ENCODE measurements around the gene NR6A1.

The NR6A1 gene

DNA sequence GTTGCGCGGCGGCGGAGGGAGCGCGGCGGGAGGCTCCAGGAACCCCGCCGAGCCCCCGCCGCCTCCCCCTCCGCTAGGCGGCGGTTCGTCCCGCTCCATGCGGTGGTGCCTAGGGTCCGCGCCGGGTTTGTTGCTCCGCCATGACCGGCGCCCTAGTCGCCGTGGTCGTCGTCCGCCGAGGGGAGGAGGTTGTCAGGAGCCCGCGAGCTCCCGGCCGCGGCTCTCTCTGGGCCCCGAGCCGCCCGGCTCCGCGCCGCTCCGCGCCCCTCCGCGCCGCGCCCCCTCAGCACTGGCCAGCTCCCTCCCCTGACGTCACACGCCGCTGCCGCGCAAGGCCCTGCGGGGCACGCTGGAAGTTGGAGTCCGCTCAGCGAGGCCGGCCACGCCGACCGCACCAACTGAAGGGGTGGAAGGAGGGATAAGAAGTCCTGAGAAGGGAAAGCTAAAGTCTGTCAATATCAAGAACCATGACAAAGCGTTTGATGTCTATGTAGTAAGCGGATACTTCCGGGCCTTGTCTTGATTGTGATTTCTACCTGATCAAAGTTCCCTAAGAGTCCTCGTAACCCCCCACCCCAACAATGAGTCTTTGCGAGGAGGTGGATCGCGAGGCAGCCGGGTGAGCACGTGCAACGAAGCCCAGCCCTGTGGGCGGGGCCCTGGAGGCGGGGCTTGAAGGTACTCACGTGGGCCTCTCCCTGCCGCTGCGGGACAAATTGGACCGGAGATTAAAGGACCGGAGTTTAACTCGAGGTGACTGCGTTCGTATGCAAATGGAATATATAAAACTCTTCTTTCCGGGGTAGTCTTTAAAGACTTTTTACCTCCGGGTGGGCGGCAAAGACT lies at the start of gene NR6A1:
NR6A1 (minus strand) TSS at position 291 of the 846 bp plus-strand sequence.
- peak; percentile 61 for DNase-seq

DNA sequence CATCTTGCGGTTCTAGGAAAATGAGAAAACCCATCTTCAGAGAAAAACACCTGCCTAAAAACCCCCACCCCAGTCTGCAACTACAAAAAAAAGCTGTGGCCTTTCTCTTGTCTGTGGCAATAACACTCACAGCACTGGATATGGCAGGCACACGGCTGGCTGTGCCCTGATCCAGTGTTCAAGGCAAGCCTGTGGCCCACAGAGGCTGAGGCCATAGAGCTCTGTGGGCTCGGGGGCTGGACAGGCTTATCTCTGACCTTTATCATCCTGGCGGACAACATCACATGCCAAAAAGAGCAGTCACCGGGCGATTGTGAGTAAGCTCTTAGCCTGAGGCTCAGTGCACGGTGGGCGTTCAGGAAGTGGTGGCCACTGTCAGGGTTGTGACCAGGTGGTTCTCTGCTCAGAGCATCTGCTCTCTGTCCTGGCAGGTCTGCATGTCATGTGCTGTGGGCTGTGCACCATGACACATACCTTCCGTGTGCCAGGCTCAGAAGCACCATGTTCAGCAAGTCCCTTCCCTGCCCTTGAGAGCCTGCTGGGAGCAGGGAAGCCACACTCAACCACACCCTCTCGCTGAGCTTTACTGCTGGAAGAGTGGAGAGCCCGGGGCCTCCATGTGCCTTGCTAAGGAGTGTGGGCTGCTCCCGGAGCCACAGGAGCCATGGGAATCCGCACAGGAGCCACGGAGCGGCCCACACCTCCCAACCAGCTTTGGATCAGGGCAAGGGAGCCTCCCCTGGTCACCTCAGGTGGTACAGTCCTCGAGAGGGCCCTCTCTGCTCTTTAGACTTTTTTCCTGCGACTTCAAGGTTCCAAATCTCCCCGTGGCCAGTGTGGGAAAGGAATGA lies 47.5 kb upstream of the NR6A1 start:
- no peak for DNase-seq

DNA sequence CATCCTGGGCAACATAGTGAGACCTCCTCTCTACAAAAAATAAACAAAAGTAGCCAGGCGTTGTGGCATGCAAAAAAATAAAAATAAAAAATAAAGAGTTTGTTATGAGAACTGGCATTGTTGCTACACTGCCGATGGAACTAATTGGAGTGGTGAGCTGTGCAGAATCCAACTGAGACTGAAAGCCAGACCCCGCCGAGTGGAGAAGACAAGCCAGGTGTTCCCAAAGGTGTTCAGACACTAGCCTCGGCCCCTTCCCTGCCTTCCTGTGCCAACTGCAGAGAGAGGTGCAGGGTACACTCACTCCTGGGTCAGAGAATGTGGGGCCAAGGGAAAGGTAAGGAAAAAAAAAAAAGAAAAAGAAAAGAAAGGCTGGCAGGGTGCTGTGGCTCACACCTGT lies 44.5 kb upstream of the NR6A1 start:
- no peak for DNase-seq

DNA sequence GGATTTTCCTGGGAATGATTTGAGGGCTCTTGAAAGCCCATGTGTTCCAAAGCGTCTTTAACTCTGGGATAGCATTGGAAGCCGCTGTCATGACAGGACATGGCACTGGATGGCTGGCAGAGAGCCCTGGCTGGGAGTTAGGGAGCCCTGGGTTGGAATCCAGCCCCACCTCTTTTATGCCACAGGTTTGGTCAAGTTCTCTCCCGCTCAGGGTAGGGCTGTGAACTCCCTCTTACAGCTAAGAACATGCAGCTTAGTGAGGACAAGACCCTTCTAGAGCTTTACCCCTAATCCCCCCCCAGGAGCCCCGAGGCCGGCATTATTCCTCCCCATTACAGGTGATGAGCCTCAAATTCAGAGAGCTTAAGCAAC lies 43.0 kb upstream of the NR6A1 start:
- no peak for DNase-seq

DNA sequence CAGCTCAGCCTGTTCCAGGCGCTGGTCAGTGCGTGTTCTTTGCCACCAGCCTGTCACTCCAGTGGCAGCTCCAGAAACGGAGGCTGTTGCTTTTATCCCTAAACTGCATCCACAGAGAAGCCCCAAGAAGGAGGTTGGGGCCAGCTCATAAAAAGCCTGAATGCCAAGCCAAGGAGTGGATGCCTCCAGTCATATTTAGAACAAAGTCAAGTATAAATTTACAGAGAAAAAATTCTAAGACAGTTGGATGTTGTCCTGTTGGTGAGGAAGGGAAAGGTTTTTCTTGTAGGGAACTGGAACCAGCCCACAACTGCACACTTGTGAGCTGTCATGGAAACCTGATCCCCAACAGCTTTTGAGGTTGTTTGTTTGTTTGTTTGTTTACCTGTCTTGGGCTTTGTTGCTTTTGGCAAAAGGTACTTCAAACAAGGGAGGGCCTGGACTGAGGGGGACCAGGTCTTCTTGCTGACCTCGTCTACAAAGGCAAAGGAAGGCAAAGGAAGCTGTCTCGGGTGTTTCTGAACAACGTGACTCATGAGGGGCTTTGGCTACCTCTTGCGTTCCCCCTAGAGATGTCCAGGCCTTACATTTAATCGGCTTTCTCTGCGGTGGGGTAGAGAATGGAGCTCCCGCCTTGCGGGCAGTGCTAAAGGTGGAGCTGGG lies 42.5 kb upstream of the NR6A1 start:
- DNase-seq, result no peak

DNA sequence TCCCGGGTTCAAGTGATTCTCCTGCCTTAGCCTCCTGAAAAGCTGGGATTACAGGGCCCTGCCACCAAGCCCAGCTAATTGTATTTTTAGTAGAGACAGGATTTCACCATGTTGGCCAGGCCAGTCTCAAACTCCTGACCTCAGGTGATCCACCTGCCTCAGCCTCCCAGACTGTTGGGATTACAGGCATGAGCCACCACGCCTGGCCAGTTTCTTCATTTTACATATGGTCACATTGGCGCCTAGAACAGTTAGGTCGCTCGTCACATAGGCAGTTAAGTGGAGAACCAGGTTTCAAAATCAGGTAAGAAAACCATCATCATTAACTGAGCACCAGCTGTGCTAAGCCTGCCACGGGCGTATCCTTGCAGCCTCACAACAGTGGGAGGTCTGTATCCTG lies 41.9 kb upstream of the NR6A1 start:
- DNase-seq, result no peak

DNA sequence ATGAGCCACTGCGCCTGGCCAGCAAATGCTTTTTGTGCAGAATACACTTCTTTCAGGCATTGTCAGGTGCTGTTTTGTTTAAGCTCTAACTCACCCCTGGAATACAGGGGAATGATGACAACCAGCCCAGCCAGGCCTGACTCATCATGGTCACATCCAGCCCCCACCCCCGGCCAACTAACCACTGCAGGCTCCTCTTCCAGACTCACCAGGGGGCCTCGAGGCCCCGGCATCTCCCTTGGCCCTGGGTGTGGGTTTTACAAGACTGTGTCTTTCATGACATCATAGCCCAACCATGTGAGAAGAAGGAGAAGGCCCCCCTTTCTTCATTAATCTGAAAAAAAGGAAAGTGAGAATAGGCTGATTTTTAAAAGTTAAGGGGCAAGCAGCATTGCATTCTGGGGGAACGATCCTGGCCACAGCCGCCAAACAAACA lies 41.3 kb upstream of the NR6A1 start:
- no peak for DNase-seq

DNA sequence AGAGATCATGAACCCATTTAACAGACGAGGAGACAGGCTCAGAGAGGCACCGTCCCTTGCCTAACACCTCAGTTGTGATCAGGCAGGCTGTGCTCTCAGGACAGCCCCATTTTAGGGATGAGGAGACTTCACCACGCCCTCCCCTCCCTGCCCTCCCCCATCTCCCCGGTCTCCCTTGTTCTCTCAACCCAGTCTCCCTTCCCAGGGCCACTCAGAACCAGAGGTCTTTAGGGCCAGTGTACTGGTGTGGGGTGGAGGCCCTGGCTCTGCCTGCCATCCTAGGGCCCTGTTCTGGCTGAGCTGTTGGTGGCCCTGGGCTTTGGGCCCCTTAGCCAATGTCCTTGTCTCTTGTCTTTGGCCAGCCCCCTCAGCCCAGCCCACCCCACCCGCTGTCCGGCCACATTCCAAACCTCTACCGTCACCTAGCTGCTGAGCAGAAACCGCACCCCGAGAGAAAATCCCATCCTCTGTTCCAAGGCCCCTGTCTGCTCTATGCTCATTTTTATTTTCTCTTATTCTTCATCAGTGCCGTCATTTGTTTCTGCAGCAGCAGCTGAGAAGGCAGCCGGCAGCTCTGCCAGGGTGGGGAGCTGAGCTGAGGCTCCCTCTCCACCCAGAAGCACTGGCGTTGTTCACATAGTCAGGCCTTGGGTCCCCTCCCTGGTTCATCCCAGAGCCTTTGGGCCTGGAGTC lies 39.7 kb upstream of the NR6A1 start:
- DNase-seq, result no peak

DNA sequence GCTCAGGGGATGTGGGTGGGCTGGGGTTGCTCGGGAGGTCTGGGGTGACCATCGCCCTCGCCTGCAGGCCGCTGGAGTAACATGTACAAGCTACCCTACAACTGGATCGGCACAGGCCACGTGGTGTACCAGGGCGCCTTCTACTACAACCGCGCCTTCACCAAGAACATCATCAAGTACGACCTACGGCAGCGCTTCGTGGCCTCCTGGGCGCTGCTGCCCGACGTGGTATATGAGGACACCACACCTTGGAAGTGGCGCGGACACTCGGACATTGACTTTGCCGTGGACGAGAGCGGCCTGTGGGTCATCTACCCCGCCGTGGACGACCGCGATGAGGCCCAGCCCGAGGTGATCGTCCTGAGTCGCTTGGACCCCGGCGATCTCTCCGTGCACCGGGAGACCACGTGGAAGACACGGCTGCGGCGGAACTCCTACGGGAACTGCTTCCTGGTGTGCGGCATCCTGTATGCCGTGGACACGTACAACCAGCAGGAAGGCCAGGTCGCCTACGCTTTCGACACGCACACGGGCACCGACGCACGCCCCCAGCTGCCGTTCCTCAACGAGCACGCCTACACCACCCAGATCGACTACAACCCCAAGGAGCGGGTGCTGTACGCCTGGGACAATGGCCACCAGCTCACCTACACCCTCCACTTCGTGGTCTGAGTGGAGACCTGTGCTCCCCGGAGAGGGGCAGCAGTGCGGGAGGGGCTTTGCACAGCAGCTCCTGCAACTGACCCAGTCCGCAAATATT lies 38.8 kb upstream of the NR6A1 start:
- no peak for DNase-seq

DNA sequence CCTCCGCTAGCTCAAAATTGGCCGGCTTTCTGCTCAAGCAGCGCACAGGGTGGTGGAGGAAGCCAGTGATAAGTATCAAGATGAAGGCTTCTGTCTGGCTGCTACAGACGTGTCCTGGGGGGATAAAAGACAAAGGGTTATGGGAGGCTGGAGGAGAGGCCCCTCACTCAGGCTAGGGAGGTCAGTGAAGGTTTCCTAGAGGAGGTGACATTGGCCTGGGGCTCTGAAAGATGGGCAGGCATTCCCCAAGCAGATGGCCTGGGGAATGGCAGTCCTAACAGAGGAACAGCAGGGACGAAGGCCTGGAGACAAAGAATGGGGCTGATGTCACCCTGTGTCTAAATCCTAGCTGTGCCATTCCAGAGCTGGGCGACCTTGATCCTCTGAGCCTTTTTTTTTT lies 38.1 kb upstream of the NR6A1 start:
- DNase-seq, result no peak

DNA sequence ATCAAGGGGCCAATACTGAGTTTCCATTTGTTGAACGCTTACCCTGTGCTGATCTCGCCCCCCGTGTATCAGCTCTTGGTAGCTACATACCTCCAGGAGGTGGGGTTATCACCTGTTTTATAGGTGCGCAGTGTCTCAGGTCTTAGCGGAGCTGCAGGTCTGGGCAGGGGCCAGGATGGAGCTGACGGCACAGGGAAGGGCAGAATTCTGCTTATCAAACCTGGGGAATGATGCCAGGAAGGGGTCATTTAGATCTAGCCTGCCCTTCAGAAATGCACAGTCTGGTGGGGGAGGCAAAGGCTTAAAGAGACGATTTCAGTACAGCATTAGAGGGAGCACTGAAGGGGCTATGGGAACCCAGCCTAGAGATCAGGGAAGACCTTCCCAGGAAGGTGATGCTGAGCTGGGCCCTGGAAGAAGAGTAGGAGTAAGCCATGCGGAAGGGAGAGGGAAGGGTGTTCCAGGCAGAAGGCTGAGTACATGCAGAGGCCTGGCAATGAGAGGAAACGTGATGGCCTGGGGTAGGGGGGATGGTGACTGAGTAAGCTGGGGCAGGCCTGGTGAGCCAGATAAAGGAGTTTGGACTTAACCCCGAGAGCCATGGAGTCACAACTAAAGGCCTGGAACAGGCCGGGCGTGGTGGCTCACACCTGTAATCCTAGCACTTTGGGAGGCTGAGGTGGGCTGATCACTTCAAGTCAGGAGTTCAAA lies 37.3 kb upstream of the NR6A1 start:
- no peak for DNase-seq

DNA sequence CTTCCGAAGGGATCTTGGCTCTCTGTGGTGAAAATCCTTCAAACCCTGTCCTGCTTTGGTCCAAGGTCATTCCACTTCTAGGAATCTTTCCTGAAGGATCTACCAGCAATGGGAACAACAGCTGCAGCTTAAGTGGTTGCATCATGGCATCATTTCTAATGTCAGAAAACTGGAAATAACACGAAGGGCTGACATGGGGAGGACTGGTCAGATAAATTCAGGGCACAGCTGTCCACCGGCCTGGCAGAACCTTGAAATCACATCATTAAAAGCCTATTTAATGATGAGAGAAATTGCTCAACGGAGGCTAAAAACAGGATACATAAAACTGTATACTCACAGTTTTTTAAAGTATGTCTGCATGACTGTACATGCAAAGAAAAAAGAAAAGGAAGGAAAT lies 34.1 kb upstream of the NR6A1 start:
- no peak for DNase-seq

DNA sequence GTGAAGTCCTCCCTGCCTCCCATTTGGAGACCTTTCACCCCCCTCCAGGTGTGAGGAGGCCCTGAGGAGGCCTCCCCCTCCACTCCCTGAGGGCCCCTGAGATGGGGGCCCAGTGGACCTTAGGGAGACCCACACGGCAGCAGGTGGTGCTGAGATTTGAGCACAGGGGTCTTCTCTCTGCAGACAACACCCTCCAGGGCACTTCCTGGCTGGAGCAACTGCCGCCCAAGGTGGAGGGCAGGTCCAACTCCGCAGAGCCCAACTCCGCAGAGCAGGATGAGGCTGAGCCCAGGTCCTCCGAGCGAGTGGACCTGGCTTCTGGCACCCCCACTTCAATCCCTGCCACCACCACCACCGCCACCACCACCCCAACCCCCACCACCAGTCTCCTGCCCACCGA lies 32.8 kb upstream of the NR6A1 start:
- DNase-seq, result no peak

DNA sequence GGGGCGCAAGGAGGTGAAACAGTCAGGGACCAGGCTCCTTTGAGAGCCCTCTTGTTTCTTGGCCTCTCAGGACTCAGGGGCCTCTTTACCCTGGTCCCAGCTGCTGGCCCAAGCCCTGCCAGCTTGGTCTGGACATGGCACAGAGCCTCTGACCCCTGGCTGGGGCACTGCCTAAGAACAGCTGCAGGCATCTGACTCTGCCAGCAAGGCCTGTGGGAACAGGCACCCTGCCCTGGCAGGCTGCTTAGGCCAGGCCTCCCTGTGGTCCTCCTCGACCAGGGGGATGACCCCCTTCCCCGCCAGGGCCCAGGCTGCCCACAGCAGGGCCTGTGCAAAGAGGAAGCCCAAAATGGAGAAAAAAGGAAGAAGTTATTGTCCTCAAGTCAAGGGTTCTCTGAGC lies 31.3 kb upstream of the NR6A1 start:
- no peak for DNase-seq

DNA sequence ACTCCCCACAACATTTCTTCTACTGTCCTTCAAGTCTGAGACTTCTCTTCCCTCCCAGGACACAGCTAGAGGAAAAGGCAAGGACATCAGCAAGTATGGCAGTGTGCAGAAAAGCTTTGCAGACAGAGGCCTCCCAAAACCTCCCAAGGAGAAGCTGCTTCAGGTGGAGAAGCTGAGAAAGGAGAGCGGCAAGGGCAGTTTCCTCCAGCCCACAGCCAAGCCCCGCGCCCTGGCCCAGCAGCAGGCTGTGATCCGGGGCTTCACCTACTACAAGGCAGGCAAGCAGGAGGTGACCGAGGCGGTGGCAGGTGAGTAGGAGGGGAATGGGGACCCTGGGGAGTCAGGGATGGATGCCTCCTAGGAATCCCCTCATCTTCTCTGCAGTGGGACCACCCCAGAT lies 30.2 kb upstream of the NR6A1 start:
- DNase-seq, result no peak

DNA sequence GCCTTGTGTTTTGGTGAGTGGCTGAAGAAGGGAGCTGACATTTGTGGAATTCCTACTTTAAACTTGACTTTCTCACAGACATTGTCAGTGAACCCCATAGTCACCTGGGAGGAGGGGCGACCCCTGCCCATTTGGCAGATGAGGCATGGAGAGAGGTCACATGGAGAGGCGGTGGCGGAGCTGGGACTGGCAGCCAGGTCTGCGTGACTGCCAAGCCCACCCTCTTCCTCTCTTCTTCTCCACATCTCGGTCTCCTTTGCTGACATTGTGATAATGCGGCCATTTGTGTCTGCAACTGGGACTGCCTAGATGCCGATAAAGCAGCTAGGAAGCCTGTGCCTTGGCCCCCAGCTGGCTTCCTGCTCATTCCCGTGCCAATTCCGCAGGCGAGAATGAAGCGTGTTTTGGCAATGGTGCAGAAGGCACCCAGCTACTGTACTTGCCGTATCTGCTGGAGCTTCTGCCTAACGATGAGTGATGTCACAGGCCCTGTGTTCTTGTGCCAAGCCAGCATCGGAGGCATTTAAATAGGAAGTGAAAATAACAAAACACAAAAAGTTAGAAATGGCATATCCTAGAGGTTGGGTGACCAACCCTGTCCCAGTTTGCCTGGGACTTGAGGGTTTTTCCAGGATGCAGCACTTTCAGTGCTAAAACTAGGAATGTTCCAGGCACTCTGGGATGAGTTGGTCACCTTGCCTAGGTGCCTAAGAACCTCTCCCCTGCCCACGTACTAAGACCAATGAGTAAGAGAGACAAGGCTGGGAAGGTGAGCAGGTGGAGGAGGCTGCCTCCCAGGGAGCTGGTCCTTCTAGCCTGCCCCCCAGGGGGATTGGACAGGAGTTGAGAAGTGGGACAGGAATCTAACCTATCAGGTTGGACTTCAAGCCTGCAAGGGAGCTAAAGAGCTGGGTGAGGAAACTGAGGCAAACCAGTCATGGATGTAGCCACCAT lies 29.5 kb upstream of the NR6A1 start:
- DNase-seq, result peak; percentile 13

DNA sequence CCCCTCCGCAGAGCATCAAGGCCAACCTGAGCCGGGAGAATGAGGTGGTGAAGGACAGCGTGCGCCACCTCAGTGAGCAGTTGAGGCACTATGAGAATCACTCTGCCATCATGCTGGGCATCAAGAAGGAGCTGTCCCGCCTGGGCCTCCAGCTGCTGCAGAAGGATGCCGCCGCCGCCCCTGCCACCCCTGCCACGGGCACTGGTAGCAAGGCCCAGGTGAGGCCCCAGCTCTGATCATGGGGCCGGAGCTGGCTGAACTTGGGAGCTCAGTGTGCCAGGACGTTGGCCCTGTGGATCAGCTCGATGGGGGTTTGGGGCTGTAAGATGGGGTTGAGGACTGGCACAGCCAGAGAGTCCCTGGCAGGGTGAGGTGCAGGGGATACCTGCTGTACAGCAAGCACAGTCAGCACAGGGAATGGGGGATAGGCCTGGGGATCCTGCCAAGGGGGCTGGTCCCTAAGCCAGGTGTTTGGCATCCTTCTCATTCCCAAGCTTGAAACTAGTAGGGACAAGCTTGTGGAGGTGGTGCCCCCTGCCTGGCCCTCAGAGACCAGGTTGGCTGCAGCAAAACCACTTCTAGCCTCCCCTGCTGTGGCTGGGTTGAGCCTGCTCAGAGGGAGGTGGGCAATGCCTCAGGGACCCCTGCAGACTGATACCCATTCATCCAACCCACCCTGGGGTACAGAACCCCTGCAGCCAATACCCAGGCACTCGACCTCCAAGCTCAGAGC lies 28.3 kb upstream of the NR6A1 start:
- DNase-seq, result no peak

DNA sequence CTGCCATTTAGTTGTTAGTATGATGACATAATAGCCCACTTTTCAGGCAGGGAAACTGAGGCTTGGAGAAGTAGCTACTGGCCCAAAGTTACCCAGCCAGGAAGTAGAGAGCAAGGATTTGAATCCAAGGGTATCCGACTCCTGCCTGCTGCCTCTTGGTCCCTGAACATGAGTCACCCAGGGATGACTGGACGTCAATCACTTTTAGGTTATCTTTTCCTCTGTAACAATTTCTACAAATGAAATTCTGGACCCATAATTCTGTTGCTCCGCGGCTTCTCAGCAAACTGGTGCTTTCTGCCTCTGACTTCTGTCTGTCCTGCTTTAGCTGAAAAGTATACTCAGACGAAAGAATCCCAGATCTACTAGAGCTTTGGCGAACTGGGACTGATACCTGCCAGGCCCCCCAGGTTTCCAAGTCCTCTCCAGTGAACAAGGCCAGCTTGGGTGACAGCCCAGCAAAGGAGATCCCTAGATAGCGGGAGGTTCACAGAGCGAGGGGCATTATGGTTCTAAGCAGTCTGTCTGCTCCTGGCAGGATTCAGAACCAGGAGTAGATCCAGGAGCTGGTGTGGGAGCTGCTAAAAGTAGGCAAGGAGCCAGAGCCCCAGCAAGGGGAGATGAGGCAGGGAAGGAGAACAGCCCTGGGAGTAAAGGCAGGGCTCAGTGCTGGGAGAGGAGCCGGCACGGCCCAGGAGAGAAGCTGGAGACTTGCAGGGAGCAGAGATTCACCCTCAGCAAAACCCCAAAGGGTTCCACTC lies 26.4 kb upstream of the NR6A1 start:
- no peak for DNase-seq

DNA sequence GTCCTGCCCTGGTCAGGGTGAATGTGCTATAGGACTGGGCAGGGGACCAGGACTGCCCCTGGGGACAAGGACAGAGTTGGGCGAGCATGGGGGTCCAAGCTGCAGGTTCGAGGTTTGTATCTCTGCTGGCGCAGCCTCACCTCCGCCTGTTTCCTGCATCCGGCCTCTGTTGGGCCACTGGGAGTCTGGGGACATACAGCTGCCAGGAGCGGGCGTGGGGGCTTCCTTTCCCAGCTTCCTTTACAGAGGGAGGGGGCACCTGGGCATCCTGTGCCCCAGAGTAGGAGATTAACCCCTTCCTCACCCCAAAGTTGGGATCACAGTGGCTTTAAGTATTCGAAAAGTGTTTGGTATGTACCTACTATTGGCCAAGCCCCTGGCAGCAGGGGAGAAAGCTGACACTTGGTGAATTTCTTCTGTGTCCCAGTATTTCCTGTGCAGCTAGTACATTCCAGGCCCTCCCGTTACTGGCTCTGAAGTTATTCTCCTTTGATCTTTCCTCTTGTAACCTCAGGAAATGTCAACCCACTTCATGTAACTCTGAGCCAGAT lies 24.8 kb upstream of the NR6A1 start:
- DNase-seq, result no peak

Data from SIG-M5 (cell line).